ENCODE results near the gene MAN2C1.

- TF ChIP-seq POLR2A (IDR thresholded peaks at IDR 0.05) (no peak), CTCF (IDR thresholded peaks at IDR 0.05) (no peak)
Measured at GRCh38 chr15:75358771-75359536, 9.5 kb downstream of the MAN2C1 start.

All from body of pancreas (tissue), 4 donors.